ENCODE results near the gene FRMPD4.

Gene FRMPD4

DNA sequence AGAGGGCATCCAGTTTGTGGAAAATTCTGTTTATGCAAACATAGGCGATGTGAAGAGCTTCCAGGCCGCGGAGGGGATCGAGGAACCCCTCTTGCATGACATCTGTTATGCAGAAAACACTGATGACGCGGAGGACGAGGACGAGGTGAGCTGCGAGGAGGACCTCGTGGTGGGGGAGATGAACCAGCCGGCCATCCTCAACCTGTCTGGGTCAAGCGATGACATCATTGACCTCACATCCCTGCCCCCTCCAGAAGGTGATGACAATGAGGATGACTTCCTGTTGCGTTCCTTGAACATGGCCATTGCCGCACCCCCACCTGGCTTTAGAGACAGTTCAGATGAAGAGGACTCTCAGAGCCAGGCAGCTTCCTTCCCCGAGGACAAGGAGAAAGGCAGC lies 578.3 kb downstream of the FRMPD4 start:
- TF ChIP-seq, protein P1, sequence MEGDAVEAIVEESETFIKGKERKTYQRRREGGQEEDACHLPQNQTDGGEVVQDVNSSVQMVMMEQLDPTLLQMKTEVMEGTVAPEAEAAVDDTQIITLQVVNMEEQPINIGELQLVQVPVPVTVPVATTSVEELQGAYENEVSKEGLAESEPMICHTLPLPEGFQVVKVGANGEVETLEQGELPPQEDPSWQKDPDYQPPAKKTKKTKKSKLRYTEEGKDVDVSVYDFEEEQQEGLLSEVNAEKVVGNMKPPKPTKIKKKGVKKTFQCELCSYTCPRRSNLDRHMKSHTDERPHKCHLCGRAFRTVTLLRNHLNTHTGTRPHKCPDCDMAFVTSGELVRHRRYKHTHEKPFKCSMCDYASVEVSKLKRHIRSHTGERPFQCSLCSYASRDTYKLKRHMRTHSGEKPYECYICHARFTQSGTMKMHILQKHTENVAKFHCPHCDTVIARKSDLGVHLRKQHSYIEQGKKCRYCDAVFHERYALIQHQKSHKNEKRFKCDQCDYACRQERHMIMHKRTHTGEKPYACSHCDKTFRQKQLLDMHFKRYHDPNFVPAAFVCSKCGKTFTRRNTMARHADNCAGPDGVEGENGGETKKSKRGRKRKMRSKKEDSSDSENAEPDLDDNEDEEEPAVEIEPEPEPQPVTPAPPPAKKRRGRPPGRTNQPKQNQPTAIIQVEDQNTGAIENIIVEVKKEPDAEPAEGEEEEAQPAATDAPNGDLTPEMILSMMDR (IDR thresholded peaks at IDR 0.05; ENCODE audit: borderline replicate concordance, insufficient read depth, low read depth, low read length): no peak
- H3K4me3 ChIP-seq (ENCODE audit: low read depth, low read length): no peak overlapping the region

DNA sequence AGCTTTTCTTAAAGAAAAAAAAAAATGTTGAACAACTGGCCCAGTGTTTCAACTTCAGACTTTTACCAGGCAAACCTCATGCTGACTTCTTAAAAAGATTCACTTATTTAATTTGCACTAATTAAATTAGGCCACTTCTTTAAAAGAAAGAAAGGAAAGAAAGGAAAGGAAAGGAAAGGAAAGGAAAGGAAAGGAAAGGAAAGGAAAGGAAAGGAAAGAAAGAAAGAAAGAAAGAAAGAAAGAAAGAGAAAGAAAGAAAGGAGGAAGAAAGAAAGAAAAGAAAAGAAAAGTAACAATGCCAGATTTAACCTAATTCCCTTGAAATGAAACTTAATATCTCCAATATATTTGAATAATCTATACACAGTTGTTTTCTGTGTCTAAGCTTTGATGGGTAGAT lies 581.6 kb downstream of the FRMPD4 start:
- no peak overlapping the region for H3K4me3 ChIP-seq (ENCODE audit: low read depth, low read length)
- TF ChIP-seq, protein P1 (IDR thresholded peaks at IDR 0.05; ENCODE audit: borderline replicate concordance, insufficient read depth, low read depth, low read length): no peak

DNA sequence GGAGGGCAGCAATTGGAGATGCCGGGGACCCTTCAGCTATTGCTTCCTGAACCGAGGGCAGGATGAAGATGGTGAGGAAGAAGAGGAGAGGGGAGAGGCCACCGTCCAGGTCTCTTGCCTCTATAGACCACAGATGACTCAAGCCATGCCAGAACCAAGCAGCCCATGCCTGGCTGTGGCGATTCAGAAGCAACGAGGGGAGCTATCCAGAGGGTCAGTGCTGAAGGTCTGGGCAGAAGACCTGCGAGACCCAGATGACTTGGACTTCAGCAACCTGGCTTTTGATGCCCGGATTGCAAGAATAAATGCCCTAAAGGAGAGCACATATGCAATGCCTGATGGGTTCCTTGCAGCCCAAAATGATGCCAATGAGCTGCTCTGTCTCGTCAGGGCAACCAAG lies 582.8 kb downstream of the FRMPD4 start:
- H3K4me3 ChIP-seq (ENCODE audit: low read depth, low read length): no peak overlapping the region
- TF ChIP-seq, protein P1 (IDR thresholded peaks at IDR 0.05; ENCODE audit: borderline replicate concordance, insufficient read depth, low read depth, low read length): no peak

DNA sequence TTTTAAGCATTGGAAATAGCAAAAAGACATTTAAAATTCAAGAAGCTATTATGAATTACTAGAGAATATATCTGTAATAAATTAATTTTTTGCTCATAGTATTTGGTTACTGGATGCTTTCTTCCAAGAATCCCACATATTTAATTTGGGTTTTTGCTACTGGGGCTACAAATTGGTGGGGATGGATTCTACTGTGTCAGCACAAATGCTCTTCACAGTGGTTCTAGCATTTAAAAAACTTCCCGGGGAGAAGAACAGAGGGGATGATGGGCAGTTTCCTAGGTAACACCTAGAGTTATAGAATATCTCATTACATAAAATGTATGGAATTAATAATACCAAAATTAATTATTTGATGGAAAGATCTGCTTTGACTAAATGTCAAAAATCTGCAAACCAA lies 584.0 kb downstream of the FRMPD4 start:
- no peak overlapping the region for H3K4me3 ChIP-seq (ENCODE audit: low read depth, low read length)
- TF ChIP-seq, protein P1 (IDR thresholded peaks at IDR 0.05; ENCODE audit: borderline replicate concordance, insufficient read depth, low read depth, low read length): no peak

DNA sequence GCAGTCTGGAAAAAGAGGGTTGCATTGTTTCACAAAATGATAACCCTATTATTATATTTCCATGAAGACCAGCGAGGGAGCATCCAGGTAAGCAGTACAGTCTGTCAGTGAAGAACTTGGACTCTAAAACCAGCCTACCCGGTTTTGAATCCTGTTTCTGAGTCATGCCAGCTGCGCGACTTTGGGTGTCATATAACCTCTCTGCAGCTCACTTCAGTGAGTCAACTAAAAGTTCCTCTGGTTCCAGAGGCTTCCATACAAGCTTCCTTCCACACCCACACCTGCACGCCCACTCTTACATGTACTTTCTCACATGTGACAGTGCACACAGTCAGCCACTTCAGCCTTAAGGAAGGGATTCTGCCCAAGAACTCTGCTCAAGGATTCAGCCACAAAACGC lies 603.1 kb downstream of the FRMPD4 start:
- TF ChIP-seq, protein P1 (IDR thresholded peaks at IDR 0.05; ENCODE audit: borderline replicate concordance, insufficient read depth, low read depth, low read length): no peak
- no peak overlapping the region for H3K4me3 ChIP-seq (ENCODE audit: low read depth, low read length)

- no peak overlapping the region for H3K4me3 ChIP-seq (ENCODE audit: low read depth, low read length)
- TF ChIP-seq, protein P1 (IDR thresholded peaks at IDR 0.05; ENCODE audit: borderline replicate concordance, insufficient read depth, low read depth, low read length): no peak
Observed at GRCh38 chrX:12747433-12747832, 609.2 kb downstream of the FRMPD4 start.

DNA sequence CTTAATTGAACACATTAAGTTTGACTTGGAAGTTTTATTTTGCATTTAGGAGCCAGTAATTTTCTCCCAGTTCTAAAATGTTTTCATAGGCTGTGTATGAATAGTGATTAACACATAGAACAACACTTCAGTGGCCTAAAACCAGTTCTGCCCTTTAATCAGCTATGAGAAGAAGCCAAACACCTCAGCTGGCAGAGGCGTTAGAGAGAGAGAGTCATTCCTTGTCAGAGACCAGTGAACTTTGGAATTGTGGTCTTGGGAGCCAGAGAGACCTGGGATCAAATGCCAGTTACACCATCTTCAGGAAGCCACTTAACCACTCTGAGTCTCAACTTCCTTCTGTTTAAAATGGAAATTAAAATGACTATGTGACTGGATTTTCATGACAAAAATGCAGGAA lies 613.6 kb downstream of the FRMPD4 start:
- H3K4me3 ChIP-seq (ENCODE audit: low read depth, low read length): no peak overlapping the region
- TF ChIP-seq, protein P1 (IDR thresholded peaks at IDR 0.05; ENCODE audit: borderline replicate concordance, insufficient read depth, low read depth, low read length): no peak

Data from GM12875 (cell line).